HG03354 (cell line): ENCODE measurements around the gene PTBP3.
"Not testable (repeated sequence)": the region's sequence is repeated elsewhere in the genome, so short reads cannot be mapped to it uniquely, and the experiment has no call there.

Source experiments
- ATAC-seq: cut with Tn5 transposase; IDR thresholded peaks from one replicate; pipeline ENCODE4 v1.9.1; 2021; ENCODE audit warnings: mild to moderate bottlenecking; ENCODE audit not compliant: unreplicated experiment, poor library complexity, severe bottlenecking

Gene PTBP3

DNA sequence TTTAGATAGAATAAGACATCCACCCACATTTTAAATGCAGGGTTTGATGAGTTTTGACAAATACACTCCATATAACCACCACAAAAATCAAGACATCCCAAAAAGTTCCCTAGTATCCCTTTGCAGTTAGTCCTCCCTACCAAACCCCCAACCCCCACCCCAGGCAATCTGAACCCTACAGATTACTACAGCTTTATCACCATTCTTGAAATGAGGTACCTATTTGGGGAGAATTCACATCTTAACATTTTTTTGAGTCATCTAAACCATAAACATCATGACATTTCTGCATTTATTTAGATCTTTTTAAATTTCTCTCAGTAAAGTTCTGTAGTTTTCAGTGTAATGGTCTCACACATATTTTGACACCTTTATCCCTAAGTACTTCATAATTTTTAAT, 53.9 kb downstream of the PTBP3 start:
- ATAC-seq = no peak

DNA sequence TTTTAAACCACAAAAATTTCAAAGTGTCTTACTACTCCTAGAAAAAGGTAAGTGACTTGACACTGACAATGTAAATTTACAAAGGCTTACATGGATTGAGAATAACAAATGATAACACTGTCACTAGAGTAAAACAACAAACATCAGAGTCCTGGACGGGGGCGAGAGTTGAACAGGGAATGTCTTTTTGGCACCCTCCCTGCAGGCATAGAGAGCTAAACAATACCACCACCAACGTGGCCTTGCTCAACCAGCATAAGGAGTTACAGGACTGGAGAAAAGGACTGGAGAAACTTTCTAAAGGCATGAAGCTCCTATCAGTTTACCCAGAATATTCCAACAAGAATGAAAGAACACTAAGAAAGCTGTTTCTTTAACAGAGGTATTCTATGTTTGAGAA, 55.3 kb downstream of the PTBP3 start:
- no peak for ATAC-seq

DNA sequence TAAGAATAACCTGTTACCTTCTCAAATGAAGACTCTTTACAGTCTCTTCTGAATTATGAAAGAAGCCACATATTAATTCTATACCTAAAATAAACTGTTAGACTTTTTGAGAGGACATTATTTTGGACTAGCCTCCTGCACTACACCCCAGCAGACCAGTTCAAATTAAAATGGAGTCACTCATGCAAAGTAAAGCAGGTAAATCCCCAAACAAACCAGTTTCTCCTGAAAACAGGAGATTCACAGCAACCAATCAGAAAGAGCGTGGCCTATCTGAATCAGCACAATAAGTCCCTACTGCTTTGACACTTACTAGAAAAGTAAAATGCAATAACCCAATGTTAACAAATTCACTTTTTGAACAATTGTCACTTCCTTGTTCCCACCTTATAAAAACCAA, 58.8 kb downstream of the PTBP3 start:
- ATAC-seq = no peak

DNA sequence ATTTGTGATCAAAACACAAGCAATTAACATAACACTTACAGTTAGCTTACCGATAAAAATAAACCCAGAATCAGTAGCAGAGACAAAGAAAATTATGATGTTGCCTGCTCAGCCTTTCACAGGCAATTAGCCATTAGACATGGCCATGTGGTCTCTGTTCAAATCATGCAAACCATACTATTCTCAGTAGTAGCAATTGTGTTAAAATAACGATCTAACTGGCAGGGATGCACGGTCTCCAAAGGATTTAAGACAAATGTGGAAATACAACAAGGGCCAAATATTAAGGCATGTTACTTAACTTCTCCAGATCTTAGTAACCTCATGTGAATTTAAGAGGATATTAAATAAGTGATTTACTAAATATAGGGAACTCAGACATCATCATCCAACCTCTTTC, 59.5 kb downstream of the PTBP3 start:
- ATAC-seq = no peak

DNA sequence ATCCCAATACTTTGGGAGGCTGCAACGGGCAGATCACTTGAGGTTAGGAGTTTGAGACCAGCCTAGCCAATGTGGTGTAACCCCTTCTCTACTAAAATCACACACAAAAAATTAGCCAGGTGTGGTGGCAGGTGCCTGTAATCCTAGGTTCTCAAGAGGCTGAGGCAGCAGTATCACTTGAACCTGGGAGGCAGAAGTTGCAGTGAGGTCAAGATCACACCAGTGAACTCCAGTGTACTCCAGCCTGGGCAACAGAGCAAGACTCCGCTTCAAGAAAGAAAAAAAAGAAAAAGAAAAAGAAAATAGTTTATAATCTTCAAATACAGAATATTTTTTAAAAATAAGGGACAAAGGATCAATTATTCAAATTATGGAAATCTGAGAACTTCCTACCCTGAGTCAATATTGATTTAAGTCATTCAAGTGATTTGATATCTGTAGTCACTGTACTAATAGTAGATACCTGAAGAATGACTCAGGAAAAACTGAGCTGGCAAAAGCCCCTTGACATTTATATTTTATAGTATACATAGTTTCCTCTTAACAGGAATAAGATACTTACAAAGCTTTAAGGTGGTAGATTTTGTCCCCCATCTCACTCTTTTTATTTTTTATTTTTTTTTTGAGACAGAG, 61.8 kb downstream of the PTBP3 start:
- no peak for ATAC-seq

DNA sequence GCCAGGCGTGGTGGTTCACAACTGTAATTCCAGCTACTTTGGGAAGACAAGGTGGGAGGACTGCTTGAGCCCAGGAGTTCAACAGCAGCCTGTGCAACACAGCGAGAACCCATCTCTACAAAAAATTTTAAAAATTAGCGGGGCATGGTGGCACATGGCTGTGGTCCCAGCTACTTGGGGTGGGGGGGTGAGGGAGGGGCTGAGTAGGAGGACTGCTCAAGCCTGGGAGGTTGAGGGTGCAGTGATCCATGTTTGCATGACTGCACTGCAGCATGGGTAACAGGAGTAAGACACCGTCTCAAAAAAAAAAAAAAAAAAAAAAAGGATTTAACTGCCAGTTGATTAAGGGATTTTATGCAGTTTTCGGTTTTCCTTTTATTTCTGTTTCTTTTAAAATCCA, 65.0 kb downstream of the PTBP3 start:
- no peak for ATAC-seq

DNA sequence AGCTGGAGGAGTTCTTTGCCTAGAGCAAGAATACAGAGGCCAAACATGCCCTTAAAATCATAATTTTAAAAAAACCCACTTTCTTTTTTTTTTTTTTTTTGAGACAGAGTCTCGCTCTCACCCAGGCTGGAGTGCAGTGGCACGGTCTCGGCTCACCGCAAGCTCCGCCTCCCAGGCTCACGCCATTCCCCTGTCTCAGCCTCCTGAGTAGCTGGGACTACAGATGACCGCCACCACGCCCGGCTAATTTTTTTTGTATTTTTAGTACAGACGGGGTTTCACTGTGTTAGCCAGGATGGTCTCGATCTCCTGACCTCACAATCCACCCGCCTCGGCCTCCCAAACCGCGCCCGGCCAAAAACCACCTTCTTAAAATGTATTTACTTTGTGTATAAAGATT, 66.3 kb downstream of the PTBP3 start:
- ATAC-seq = not testable (repeated sequence)

DNA sequence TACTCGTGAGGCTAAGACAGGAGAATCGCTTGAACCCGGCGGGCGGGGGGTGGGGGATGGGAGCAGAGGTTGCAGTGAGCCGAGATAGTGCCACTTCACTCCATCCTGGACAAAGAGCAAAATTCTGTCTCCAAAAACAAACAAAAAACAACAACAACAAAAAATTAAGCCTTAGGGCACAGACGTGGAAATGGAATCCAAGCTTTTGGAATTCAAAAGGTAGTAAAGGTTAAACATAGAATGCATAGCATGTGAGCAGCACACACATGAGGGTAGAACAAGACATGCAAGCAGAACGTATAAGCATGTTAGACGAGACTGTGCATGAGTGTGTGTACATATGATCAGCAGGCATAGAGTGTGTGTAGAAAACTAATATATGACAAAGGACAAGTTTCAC, 68.0 kb downstream of the PTBP3 start:
- ATAC-seq = no peak

DNA sequence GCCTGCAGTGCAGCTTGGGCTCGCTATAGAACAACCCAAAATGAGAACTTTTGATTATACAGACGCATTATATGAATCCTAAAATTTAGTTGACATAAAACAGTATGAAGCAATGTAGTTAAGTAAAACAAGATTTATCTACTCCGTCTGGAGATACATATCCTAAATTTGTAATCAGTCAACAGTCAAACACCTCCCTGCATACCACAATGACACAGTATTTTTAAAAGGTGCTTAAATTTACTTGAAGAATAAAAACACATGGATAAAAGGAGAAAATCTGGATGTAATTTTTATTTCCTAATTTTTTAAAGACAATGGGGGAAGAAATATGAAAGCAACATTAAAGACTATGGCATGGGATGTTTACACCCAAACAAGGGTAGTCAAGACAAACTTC, 70.8 kb downstream of the PTBP3 start:
- ATAC-seq = no peak

DNA sequence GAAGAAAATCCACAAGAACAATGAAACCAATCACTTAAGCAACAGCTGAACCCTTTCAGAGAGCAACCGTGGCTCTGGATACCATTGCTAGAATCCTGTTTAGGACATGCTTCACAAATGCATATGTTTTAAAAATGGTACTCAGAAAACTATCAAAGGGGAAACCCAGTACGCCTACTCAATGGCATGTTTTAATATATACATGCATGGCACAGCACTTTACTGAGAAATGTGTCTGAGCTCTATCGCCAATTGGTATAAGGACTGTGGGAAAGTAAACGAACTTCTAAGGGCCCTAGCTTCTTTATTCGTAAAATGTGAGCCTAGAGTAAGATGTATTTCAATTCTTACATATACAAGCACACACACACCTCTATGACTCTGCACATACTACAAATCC, 72.3 kb downstream of the PTBP3 start:
- no peak for ATAC-seq

DNA sequence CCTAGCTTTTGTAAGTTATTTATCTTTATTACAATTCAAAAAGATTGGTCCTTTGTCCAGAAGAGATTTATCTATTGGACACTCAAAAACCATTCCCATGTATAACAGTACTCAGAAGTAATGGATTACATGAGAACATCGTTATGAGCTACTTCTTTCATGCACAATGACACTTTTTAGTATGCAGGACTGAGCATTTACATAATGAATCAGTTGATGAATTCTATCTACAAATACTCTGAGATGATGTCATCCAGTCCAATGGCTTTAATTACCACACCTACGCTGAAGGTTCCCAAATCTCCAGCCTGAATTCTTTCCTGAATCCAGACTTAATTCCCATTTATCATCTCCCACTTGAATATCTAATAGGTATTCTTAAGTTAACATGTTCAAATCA, 75.3 kb downstream of the PTBP3 start:
- no peak for ATAC-seq

DNA sequence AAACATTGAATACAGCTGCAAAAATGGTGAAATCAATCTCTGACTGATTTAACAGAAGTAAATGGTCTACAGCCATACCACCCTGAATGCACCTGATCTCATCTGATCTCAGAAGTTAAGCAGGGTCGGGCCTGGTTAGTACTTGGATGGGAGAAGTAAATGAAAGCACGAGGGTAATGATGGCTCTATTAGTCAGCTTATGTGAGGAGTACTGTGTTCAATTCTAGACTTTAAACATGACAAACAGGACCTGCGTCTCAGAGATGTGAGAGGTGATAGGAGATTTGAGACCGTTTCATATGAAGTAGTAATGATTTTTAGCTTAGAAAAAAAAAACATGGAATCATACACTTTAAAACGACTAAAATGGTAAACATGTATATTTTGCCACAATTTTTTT, 81.2 kb downstream of the PTBP3 start:
- no peak for ATAC-seq

DNA sequence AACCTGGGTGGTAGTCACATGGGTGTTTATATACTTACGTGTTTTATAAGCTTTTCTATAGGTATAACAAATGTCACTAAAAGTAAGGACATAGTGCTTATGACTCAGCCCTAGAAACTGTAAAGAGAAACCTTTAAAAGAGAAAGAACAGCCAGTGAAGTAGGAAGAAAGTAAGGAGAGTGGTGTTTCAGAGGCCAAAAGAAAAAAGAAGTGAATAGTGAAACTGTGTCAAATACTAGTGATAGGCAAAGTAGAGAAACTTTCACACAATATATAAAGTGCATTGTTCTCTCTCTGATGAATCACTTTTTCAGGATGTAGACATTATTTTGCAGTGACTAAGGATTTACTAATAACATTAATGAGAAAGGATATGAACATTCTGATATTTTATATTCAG, 84.1 kb downstream of the PTBP3 start:
- ATAC-seq = peak; percentile 85

DNA sequence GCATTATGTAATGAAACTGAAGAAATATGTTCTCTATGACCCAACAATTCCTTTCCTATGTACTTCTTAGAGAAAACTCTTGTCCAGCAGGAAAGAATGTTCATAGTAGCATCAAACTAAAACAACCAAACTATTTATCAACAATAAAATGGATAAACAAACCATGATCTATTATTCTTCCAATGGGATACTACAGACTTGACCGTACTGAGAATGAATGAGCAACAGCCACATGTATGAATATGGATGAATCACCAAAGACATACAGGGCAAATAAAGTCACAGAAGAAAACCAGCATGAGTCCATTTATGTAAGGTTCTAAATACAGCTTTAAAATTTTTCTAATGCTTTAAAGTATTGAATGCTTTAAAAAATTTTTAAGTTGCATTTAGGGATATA, 84.7 kb downstream of the PTBP3 start:
- no peak for ATAC-seq

DNA sequence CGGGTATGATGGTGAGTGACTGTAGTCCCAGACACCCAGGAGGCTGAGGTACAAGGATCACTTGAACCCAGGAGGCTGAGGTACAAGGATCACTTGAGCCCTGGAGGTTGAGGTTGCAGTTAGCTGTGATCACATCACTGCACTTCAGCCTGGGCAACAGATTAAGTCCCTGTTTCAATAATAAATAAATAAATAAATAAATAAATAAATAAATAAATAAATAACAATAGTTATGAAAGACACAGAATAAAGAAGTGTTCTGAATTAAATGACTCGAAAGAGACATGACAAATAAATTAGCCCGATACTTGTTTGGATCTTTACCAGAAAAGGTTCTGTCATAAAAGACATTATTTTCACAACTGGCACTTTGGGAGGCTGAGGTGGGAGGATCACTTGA, 86.3 kb downstream of the PTBP3 start:
- ATAC-seq = no peak

DNA sequence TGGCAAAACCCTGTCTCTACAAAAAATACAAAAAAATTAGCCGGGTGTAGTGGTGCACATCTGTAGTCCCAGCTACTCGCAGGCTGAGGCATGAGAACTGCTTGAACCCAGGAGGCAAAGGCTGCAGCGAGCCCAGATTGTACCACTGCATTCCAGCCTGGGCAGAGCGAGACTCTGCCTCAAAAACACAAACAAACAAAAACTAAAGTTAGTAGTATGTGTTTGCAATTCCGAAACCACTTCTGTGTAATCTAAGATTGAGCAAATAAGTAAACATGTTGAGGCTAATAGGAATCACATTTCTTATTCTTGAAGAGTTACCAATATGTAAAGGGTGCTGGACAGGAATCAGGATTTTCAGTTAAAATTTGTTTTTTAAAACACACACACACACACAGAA, 88.3 kb downstream of the PTBP3 start:
- no peak for ATAC-seq

DNA sequence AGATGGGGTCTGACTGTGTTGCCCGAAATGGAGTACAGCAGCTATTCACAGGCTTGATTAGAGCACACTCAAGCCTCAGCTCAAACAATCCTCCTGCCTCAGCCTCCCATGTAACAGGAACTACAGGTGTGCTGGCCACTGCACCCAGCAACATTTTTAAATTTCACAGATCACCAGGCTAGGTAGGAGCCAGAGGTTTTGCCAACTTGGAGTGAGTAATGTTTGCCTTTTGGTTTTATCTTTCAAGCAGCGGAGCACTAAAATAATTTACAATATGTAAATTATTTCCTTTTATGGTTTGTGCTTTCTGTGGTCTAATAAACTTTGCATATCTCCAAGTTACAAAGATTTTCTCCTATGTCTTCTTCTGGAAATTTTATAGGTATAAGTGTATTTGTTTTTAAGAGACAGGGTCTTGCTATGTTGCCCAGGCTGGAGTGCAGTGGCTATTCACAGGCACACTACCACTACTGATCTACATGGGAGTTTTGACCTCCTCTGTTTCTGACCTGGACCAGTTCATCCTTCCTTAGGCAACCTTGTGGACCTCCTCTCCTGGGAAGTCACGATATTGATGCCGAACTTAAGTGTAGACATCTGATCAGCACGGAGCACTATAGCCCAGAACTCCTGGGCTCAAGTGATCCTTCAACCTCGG, 91.1 kb downstream of the PTBP3 start:
- no peak for ATAC-seq

DNA sequence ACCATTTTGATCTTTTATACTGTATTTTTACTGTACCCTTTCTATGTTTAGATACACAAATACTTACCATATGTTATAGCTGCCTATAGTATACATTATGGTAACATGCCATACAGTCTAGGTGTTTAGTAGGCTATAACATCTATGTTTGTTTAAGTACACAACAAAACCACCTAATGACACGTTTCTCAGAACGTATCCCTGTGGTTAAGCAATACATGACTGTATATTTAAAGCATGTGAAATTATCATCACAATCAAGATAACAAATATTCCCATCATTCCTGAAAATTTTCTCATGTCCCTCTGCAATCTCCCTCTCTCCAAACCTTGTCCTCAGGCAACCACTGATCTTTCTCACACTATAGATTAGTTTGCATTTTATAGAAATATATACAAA, 91.9 kb downstream of the PTBP3 start:
- ATAC-seq = no peak

DNA sequence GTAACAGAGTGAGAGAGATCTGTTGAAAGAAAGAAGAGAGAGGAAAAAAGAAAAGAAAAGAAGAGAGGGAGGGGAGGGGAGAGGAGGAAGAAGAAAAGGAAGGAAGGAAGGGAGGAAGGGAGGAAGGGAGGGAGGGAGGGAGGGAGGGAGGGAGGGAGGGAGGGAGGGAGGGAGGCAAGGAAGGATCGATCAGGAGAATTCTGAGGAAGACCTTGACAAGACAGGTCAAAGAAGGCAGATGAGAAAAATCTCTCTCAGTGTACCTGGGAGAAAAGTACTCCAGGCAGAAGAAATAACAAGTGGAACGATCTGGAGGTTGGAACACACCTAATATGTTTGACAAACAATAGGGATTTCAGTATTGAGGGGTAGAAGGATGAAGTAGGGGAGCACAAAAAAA, 93.7 kb downstream of the PTBP3 start:
- ATAC-seq = no peak

DNA sequence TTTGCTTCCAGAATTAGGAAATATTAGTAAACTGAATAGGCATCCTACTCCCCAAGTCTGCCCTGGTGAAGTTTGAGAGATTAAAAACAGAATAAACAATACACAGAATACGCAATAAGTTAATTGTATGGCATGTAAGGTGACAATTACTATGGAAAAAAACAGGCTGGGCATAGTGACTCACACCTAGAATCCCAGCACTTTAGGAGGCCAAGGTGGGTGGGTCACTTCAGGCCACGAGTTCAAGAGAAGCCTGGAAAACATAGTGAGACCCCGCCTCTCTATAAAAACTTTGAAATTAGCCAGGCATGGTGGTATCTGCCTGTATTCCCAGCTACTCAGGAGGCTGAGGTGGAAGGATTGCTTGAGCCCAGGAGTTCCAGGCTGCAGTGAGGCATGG, 94.1 kb downstream of the PTBP3 start:
- ATAC-seq = no peak

DNA sequence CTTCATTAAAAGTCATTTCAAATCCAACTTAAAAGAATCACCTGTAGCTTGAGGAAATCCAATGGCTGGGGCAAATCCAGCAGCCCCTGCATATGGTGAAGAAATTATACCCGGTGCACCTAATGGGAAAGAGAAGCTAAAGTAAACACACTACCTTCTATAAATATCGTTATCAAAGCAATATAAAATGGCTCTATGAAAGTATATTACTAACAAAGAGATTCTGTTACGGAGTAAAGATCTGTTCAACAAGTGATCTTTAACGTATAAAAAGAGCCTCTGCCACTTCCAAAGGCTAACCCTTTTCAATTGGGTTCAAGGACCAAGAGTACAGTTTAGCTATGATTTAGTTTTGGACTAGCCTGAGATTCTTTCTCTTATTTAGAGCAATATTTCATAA, 98.6 kb downstream of the PTBP3 start:
- no peak for ATAC-seq

DNA sequence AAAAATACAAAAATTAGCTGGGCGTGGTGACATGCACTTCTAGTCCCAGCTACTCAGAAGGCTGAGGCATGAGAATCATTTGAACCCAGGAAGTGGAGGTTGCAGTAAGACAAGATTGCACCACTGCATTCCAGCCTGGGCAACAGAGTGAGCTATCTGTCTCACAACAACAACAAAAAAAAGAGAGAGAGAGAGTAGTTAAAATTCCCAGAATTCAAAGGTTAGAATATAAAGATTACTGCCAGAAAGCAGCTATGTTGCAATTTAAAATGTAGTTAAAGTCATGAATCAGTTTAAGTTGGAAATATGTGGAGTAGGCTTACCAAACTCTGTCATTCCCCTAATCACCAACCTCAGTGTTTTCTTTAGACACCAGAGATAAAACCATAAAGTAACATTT, 99.7 kb downstream of the PTBP3 start:
- ATAC-seq = no peak
